SU-DHL-6 (cell line): Measurements from ENCODE around the gene CHD3.

Experiments used
- CTCF ChIP-seq: fragments of 200-600 bp; sonication (generic); IDR thresholded peaks from one replicate; pipeline ENCODE4 v1.5.1; 2017; ENCODE audit warnings: antibody characterized with exemption, mild to moderate bottlenecking, low read length, moderate library complexity; ENCODE audit not compliant: insufficient read depth, poor library complexity, severe bottlenecking
- EZH2phosphoT487 ChIP-seq: fragments of 200-600 bp; sonication (generic), shearing (Covaris generic); conservative IDR thresholded peaks from 2 replicates; pipeline ENCODE4 v1.6.1; 2018; ENCODE audit warnings: mild to moderate bottlenecking, antibody characterized with exemption, low read length, moderate library complexity, mixed read lengths

GRCh38 chr17:7927596-7927995, 39.0 kb downstream of the CHD3 start:
- TF ChIP-seq EZH2phosphoT487 (no peak), CTCF (no peak)
